ENCODE data around the gene DYNLL2. TPM values are rescaled to one million over a fixed set of nuclear protein-coding genes. Genes with fewer than 3 reads are reported as not detected.
A peak's percentile ranks its signal among the peaks of the same experiment; 100 is the strongest.

The DYNLL2 gene
- total RNA-seq, 4 donors from 2014 or later: 6.1 to 37.8 (median 23.2) TPM

DNA sequence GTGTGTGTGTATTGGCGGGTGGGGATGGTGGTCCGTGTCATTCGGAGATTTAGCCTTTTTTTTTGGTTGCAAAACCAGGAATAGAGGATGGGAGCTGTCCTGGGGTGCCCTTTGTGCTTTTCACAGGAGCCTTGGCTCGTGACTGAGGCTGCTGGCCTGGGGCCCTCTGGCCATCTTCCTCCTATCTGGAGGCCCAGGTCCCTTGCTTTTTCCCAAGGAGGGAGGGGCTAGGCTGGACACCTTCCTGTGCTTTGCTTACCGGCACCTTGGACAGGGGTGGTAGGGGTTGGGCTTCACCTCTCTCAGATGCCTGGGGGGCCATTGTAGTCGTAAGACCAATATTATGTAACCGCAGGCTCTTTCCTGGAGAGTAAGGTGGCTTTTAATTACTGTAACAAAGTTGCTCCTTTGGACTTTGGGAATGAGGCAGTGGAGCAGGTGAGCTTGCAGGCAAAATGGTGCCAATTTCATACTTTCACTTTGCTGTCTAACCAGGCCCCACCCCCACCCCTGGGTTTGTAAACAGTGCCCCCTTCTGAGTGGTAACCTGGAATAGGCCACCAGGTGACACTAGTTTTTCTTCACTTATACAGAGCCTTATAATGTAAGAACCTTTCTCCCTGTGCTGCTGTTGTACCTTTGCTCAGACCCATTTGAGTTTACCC lies 1.2 kb downstream of the DYNLL2 start:
- DNase-seq: peak; percentile 33 to 50
- TF ChIP-seq, protein P1, sequence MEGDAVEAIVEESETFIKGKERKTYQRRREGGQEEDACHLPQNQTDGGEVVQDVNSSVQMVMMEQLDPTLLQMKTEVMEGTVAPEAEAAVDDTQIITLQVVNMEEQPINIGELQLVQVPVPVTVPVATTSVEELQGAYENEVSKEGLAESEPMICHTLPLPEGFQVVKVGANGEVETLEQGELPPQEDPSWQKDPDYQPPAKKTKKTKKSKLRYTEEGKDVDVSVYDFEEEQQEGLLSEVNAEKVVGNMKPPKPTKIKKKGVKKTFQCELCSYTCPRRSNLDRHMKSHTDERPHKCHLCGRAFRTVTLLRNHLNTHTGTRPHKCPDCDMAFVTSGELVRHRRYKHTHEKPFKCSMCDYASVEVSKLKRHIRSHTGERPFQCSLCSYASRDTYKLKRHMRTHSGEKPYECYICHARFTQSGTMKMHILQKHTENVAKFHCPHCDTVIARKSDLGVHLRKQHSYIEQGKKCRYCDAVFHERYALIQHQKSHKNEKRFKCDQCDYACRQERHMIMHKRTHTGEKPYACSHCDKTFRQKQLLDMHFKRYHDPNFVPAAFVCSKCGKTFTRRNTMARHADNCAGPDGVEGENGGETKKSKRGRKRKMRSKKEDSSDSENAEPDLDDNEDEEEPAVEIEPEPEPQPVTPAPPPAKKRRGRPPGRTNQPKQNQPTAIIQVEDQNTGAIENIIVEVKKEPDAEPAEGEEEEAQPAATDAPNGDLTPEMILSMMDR (IDR thresholded peaks at IDR 0.05): no peak
- no peak for TF ChIP-seq POLR2A (IDR thresholded peaks at IDR 0.05)
- Histone ChIP-seq H3K9me3 (no peaks in the 10 kb centered on the region), H3K27me3 (no peaks in the 10 kb centered on the region), H3K27ac (peak overlapping the region; percentile 85 to 92), H3K36me3 (no peaks in the 10 kb centered on the region), H3K4me3 (peak overlapping the region; percentile 70 to 79), H3K4me1 (peaks cover 0 to 8% of the 10 kb centered on the region in 2 donors)
- intact Hi-C loops (cut with DNase I; ENCODE audit: low total_unique reads): loop anchor here (10.0 kb wide), 1 partner anchor 220 kb away; no protein-coding TSS in a partner anchor

DNA sequence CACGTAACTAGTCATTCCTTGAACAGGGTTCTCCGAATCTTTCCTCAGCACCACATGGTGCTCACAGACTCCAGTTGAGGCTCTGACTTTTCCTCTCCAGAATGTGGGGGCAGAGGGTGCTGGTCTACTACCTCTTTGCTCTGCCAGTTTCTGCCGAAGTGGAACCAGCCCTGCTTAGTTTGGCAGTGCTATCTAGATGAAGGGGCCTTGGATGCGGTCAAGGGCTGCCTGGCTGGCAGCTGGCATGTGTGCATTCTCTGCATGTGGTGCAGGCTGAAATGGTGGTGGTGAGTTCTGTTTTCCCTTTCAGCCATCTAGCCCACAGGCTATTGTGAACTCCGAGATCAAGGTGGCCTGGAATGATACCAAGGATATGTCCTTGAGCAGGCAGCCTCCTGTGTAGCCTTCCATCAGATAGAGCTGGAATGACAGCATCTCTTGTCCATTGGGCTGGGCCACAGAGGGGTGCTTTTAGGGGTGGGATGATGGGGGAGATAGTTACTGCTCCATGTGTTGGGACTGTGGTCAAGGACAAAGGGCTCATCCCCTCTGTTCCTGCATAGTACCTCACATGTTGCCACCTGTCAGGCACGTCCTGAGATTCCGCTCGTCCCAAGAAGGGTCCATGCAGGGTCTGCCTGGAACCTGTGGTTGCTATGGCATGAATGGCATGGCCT lies 2.0 kb downstream of the DYNLL2 start:
- DNase-seq: no peak
- Histone ChIP-seq H3K4me3 (peak overlapping the region; percentile 70 to 79), H3K27me3 (no peaks in the 10 kb centered on the region), H3K36me3 (no peaks in the 10 kb centered on the region), H3K4me1 (peaks cover 0 to 12% of the 10 kb centered on the region in 2 donors), H3K27ac (no peak overlapping the region), H3K9me3 (no peaks in the 10 kb centered on the region)
- TF ChIP-seq, protein P1 (IDR thresholded peaks at IDR 0.05): no peak
- no peak for TF ChIP-seq POLR2A (IDR thresholded peaks at IDR 0.05)
- intact Hi-C loops (cut with DNase I; ENCODE audit: low total_unique reads): loop anchor here (10.0 kb wide), 1 partner anchor 220 kb away; no protein-coding TSS in a partner anchor

DNA sequence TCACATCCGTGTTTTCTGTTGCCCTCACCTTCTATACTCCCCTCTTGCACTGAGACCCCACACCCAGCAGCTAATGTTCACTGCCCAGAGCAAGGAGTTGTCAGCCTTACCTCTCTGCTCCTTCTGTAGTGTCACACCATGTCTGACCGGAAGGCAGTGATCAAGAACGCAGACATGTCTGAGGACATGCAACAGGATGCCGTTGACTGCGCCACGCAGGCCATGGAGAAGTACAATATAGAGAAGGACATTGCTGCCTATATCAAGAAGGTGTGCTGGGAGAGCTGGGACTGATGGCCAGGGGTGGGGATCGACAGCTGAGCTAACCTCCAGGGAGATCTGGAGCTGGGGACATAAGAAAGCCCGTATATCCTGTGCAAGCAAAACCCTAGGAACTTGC lies 3.7 kb downstream of the DYNLL2 start:
- H3K36me3 ChIP-seq: no peaks in the 10 kb centered on the region
- H3K4me1 ChIP-seq: peaks cover 0 to 12% of the 10 kb centered on the region in 2 donors

DNA sequence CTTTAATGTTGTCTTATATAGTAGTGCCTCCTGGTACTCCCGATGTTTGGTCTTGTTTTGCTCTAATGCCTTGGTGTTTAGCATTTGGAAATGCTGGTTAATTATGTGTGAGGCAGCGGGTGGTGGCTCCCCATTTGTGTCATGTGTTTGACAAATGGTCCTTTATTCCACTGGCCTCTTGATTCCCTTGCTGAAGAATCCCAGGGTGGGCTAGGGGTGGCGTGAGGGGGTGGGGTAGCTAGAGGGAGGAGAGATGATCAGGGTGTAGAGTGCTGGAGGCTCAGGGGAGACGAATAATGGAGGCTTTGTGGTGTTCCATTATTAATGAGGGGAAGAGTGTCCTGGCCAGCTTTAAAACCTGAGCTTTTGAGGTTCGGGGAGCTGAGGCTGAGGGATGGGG lies 5.4 kb downstream of the DYNLL2 start:
- Histone ChIP-seq H3K4me1 (peaks cover 0 to 12% of the 10 kb centered on the region in 2 donors), H3K4me3 (no peak overlapping the region)
- intact Hi-C loops (cut with DNase I; ENCODE audit: low total_unique reads): loop anchor here (10.0 kb wide), 1 partner anchor 224 kb away; no protein-coding TSS in a partner anchor

More for the DNA sequence above, 3.7 kb downstream of the DYNLL2 start:
- Histone ChIP-seq H3K9me3 (no peaks in the 10 kb centered on the region), H3K4me3 (no peak overlapping the region), H3K27me3 (no peaks in the 10 kb centered on the region), H3K27ac (no peak overlapping the region)
- intact Hi-C loops (cut with DNase I; ENCODE audit: low total_unique reads): loop anchor here (10.0 kb wide), 1 partner anchor 222 kb away; no protein-coding TSS in a partner anchor
- no peak for DNase-seq
- TF ChIP-seq, protein P1 (IDR thresholded peaks at IDR 0.05): no peak
- TF ChIP-seq POLR2A (IDR thresholded peaks at IDR 0.05): no peak

More for the DNA sequence above, 5.4 kb downstream of the DYNLL2 start:
- Histone ChIP-seq H3K27ac (no peak overlapping the region), H3K9me3 (no peaks in the 10 kb centered on the region), H3K36me3 (no peaks in the 10 kb centered on the region), H3K27me3 (no peaks in the 10 kb centered on the region)
- no peak for DNase-seq
- no peak for TF ChIP-seq POLR2A (IDR thresholded peaks at IDR 0.05)
- TF ChIP-seq, protein P1 (IDR thresholded peaks at IDR 0.05): no peak

All from uterus (tissue), 4 donors.